ENCODE measurements around the gene TAF6.

GRCh38 chr7:100065452-100066186 is 53.5 kb downstream of the TAF6 start:
- TF ChIP-seq POLR2A (IDR thresholded peaks at IDR 0.05) (no peak), POLR2AphosphoS5 (IDR thresholded peaks at IDR 0.05) (peak; percentile 70 to 92 (median 87)), EP300 (IDR thresholded peaks at IDR 0.05; ENCODE audit: low read depth) (peak; percentile 37)
- TF ChIP-seq, protein P1, sequence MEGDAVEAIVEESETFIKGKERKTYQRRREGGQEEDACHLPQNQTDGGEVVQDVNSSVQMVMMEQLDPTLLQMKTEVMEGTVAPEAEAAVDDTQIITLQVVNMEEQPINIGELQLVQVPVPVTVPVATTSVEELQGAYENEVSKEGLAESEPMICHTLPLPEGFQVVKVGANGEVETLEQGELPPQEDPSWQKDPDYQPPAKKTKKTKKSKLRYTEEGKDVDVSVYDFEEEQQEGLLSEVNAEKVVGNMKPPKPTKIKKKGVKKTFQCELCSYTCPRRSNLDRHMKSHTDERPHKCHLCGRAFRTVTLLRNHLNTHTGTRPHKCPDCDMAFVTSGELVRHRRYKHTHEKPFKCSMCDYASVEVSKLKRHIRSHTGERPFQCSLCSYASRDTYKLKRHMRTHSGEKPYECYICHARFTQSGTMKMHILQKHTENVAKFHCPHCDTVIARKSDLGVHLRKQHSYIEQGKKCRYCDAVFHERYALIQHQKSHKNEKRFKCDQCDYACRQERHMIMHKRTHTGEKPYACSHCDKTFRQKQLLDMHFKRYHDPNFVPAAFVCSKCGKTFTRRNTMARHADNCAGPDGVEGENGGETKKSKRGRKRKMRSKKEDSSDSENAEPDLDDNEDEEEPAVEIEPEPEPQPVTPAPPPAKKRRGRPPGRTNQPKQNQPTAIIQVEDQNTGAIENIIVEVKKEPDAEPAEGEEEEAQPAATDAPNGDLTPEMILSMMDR (IDR thresholded peaks at IDR 0.05) = no peak

Data from transverse colon (tissue), 4 donors.